ENCODE data around the gene SETD3.
A peak's percentile ranks its signal among the peaks of the same experiment; 100 is the strongest.

SETD3 gene

DNA sequence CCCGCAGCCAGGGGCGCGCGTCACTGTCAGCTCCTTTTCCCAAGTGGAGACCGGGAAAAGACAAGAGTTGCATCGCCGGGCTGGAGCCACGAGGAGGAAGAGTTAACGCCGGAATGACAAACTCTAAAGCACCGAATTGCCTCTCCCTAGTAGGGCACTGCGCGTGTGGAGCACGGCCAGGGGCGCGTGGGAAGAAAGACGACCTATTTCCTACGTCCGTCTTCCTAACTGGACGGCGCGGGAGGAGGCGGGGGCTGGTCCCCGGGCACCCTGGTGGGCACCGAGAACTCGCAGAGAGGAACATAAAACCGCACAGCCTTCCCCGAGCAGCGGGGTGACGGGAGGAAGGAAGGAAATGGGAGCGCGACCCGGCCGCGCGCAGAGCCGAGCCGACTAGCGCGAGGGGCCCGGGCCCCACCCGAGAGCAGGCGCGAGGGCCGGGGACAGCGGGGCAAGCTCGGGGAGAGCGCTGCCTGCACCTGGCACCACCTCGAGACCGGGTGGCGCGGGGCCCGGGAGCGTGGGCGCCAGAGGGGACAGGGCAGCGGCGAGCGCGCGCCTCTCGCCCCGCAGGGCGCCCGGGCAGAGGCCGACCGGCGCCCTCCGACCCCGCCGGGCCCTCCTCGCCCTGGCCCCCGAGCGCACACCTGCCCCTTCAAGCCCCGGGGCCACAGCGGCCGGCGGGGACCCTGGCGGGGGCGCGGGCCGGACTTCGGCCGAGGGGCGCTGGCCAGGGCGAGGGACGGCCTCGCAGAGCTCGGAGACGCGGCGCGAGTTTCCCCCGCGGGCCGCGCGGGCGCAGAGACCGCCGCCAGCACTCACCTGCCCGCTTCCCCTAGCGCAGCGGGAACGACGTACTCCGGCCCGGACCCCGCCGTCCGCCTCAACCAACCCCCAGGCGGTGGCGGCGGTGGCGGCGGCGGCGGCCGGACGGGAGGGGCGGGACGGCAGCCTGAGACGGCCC lies at the start of gene SETD3:
SETD3 (minus strand) TSS at position 954 of the 964 bp plus-strand sequence. CDS start 15,054 bp downstream, outside the sequence.
- FAIRE-seq: no peak

DNA sequence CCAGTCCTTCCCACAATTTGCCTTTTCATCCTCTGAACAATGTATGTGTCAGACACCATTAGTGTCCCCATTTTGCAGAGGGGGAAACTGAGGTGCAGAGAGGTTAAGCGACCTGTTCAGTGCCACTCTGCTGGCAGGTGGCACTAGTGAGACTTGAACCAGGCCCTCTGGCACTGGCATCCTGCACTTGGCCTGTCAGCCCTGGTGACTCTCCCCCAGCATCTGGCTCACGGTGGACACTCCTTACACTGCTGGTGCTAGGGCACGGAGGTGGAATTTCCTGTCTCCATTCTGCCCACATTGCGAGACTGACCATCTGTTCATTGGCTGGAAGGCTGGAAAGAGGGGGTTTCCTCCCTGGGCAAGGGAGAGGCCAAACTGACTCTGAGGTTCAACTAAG lies 49.2 kb upstream of the SETD3 start:
- no peak for FAIRE-seq

DNA sequence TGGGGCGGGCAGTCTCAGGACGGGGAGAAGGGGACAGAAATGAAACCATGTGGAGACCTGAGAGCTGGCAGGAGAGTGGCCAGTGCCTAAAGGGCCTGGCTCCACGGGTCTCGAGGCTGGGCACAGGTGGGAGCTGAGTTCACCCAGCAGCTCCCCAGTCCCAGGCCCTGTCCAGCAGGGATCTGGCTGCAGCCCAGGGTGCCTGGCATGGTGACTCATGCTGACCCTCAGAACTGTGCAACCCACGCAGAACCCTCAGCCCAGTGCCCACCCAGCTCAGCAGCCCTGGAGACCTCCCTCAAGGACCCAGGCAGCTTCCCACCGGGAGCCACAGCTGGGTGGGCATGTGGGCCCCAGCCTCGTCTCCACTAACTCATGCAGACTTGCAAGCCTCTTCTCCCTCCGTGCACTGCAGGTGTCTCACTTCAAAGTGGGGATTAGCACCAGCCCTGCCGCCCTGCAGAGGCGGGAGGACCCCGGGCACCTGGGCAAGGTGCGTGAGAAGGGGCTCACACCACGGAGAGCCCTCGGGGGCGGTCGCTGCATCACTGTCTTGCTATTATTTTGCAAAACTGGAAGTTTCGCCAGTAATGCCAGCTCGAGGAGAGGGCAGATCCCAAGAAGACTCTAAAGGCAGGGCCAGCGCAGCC lies 46.9 kb upstream of the SETD3 start:
- FAIRE-seq: no peak

DNA sequence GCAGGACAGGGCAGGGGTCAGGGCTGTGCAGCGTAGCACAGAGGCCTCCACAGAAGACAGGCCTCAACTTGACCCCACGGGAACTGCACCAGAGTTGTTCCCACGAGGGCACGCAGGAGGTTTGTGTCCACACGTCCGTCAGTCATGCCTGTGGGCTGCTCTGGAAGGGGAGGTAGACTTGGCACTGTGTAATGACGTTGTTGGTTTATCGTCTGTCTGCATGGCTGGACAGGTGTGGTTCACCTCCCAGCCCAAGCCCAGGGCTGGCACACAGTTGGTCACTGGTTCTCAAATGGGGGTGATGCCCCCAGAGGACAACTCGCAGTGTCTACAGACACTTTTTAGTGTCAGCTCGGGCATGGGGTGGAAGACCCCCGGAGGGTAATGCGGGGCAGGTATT lies 46.4 kb upstream of the SETD3 start:
- FAIRE-seq: no peak

DNA sequence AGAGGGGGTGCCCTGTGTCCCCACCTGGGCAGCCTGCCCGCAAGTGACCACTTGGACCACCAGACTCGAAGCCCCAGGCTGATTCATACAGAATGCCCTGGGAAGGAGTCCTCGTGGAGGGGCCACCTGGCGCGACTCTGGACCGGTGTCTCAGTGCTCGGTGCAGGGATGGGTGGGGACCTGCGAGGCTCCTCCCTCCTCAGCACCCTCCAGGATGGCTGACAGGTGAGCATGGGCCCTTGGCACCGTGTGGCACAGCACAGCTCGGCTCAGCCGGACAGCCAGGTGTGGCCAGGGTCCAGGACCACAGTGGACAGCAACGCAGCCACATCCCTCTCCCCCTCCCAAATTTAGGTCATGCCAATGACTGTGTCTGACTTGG lies 45.0 kb upstream of the SETD3 start:
- no peak for FAIRE-seq

DNA sequence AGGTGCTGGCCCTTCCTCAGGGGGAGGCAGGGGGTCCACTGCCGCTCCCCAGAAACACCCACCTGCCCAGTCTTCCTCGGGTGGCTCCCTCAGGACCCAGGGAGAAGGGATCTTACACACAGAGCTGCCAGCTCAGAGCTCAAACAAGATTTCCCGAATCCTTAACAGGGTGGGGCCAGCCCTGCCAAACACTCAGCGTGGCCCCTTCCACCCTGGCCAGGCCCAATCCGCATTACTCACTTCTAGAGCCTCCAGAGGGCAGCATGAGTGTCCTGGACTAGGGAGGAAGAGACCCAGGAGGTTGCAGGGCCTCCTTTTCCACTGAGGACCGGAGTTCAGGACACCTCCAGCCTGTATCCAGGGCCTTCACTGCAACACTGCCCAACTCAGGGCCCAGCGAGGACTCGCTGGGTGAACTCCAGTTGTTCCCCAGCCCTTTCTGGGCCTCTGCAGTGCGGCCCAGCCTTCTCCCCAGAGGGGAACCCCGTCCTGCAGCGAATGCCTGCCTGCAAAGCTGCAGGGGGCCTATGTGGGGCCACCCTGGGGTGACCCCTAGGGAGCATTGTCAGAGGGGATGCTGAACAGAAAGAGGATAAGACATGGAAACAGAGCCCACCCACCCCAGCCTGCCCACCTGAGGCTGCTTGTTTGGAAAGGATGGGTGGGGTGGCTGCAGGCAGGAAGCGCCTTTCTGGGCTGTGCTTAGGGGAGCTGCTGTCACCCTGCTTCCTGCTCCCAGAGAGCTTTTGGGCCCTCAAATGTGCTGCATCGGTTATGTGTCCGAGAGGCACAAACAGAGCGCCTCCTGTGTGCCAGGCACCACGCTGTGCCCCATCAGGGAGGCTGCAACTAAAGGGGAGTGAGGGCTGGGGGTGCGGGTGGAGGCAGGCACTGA lies 44.4 kb upstream of the SETD3 start:
- FAIRE-seq: no peak

DNA sequence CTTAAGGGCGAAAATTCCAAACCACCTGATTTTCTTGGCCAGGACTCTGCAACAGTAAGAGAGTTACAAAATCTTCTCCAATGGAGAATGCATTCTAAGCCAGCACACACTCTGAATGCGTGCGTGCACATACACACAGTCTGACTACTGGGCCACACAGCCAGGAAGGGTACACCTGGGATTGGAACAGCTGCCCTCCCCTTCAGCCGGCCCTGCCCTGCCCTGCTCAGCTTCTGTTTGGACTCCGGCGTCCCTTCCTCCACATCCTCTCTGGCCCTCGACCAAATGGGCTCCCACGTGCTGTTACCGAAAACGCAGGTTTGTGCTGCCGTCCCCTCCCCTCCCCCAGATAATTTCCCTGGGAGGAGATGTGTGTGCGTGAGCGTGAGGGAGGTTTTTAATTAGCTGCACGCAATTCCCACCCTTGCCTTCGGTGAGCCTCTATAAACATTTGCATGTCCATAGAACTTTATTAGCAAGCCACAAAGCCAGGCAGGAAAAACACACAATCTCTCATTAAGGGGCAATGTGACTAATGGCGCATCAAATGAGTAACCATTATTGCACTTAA lies 43.5 kb upstream of the SETD3 start:
- FAIRE-seq: no peak

DNA sequence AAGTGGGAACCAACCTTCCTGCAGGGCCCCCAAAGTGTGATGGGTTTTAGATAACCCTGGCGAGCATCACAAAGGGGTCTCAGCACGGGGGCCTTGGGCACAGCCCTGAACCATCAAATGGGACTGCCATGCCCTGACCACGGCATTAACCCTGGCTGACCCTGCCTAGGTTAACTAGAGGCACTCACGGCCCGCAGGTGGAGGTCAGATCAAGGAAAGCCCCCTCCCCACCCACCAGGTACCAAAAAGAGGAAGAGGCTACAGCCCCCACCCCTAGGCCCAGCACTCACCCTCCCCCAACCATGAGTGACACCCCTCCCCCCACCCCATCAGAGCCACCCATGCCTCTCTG lies 43.0 kb upstream of the SETD3 start:
- FAIRE-seq: no peak

DNA sequence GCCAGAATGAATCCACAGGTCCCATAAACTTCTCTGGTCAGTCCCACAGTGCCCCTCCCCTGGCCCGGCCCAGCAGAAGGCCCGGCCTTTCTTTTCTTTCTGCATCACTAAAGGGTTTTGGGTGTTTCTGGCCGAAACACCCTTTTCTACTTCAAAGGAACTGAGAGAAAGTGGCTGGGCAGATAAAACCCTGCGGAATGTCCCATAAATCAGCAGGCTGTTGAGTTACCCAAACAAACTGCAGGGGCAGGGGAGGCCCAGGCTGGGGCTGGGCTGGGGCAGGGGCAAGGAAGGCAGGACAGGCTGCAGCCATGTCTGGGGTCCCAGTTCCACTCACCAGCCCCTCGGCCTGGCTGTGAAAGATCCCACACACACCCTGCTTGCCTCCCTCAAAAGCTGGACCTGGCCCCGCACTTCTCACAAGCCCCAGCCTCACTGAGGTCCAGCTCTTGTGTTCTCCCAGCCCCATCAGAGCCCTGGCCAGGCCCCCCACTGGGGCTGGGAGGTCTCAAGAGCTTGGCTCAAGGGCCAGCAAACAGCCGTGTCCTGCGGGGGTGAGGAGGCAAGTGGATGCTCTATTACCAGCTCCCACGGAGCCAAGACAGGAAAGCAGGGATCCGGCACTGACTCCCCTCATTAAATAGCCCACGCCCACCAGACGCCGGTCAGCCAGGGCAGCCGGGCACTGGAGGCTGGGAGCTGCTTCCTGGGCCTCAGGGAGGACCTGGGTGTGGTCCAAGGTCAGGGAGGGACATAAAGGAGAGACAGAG lies 42.5 kb upstream of the SETD3 start:
- peak; percentile 85 for FAIRE-seq

DNA sequence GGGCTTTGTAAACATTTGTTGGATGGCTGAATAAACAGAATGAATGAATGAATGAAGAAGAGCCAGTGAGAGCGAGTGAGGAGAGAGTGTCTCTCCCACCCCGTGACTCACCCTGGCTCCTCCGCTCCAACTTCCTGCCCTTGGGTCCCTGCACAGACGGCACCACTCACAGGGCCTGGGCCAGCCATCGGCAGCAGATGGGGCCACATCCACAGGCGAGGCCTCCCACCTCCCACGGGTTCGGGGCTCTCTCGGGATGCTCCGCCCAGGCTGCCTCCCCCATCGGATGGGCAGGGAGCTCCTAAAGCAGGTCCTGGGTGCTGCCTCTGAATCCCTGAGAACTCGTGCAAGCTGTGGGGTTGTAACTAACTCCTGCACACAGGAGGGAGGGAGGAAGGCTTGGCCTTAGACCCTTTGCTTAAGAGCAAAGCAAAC lies 41.8 kb upstream of the SETD3 start:
- no peak for FAIRE-seq

DNA sequence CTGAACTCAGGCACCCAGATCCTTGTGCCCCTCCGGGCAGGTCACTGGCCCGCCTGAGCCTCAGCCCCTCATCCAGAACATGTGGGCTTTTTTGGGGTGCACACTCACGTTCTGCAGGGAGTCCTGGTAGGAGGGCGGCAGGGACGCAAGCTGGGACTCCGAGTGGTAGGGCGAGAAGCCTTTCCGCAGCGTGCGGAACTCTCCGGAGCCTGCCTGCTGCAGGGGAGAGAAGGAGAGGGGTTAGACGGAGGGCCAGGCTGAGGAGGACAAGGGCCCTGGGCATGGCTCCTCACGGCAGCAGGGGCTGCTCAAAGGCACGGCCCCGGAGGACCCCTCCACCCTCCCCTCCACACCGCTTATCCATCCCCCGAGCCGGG lies 41.4 kb upstream of the SETD3 start:
- FAIRE-seq: no peak

DNA sequence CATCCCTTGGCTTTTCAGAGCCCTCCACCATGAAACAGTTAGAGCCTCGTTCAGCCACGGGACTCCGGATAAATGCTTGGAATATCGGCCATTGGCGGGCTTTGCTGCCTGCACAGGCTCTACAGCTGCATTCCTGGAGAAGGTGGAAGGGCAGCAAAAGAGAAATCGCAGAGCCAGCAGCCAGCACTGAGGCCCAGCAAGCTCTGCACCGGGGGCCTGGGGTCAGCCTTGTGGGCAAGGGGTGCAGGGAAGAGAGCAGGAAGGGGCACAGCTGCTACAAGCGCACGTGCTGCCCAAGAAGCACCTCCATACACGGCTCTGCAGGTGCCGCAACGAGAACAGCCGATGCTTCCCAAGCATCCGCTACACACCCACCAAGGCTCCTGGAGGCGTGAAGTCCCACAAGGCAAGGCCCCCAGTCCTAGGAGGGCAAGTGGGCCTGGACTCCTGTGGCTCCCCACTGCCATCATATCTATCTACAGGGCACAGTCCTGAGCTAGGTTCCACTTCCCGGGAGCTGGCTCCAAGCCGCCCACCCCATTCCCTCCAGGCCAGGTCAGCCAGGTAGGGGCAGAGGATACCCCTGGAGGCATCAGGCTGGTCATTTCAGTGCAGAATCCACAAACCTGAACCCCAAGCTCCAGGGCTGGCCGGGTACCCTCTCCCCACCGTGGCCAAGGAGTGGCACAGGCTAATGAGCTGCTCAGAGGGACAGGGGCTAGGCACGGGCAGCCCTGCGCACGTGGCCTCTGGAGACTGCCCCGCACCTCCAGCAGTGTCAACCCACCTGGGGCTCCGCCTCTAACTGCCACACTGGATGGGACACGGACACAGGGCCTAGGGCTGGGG lies 40.7 kb upstream of the SETD3 start:
- FAIRE-seq: no peak

DNA sequence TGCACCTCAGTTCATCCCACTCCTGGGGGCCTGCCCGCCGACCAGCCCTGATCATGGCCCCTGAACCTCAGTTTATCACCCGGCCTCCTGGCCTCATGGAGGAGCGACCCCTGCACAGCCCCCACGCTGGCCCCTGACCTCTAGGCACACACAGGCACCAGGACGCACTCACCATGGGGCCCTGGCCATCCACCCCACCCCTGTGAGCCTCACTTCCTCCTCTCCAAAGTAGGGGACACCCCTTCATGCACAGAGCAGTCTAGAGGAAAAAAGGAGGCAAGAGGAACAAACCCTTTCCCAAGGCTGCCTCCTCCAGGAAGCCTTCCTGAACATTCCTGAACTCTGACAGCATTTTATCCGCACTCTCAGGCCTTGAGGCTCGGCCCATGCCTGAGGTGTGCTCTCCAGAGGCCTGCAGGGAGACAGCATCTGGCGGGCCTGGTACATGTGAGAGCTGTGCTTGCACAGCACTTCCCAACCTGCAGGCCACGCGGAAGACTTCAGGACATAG lies 40.0 kb upstream of the SETD3 start:
- no peak for FAIRE-seq

DNA sequence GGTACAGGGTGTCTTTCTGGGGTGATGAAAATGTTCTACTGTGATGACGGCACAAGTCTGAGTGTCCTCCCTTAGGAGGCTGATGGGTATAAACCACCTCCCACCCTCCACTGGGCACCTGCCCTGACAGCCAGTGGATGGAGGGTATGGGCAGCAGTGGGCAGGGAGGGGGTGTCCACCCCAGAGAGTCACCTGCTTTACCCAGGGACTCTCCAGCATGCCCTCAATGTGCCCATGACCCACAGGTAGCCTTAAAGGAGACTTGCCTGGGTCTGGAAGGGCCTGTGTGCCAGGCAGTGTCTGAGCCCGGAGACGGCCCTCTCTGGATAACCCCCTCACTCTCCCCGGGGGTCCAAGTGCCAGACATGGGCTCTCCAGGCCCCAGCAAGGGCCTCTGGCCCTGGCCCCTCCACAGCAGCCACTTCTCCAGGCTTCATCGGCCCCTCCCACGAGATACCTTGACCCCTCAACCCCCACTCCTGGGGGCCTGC lies 39.3 kb upstream of the SETD3 start:
- no peak for FAIRE-seq

DNA sequence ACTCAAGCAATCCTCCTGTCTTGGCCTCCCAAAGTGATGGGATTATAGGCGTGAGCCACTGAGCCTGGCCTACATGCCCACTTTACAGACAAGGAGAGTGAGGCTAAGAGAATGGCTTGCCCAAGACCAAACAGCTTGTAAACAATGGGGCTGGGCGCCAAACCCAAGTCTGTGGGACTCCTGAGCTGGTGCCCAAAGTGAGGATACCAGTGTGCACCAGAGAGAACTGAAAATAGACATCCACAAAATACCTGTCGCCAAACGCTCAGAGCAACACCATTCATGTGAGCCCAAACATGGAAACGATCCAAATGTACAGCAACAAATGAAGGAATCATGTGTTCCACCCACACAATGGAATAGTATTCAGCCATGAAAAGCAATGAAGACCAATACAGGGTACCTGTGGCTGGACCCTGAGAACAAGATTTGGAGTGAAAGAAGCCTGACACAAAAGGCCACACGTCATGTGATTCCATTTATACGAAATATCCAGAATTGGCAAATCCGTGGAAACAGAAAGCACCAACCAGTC lies 38.8 kb upstream of the SETD3 start:
- no peak for FAIRE-seq

DNA sequence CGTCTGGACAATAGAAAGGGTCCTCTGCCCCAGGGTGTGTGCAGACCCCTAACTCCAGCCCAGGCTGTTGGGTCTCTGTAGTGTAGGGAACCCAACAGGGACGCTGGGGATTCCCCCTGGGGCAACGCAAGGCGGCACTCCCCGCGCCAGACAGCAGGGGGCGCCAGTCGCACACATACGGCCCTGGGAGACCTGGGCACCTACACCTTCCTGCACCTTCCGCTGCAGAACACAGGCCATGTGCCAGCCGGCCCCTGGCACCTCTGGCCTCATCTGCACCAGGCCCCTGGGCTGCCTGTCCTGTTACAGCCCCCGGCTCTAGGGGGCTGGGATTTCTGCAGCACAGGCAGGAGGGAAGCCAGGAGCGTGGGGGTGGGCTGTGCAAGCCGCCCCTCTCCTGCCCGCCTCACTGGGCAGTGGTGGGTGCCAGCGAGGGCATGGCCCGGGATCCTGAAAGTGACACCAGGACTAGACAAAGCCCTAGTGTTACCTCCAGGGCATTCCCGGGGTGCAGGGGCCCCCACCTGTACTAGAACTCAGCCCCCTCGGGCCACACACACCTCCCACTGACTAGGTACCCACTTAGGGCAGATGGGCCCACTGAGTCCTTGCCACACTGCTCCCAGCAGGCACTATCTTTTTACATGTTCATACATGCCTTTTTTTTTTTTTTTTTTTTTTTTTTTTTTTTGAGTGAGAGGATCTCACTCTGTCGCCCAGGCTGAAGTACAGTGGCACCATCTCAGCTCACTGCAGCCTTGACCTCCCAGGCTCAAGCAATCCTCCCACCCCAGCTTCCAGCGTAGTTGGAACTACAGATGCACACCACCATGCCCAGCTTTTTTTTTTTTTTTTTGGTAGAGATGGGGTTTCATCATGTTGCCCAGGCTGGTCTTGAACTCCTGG lies 38.0 kb upstream of the SETD3 start:
- FAIRE-seq: no peak

DNA sequence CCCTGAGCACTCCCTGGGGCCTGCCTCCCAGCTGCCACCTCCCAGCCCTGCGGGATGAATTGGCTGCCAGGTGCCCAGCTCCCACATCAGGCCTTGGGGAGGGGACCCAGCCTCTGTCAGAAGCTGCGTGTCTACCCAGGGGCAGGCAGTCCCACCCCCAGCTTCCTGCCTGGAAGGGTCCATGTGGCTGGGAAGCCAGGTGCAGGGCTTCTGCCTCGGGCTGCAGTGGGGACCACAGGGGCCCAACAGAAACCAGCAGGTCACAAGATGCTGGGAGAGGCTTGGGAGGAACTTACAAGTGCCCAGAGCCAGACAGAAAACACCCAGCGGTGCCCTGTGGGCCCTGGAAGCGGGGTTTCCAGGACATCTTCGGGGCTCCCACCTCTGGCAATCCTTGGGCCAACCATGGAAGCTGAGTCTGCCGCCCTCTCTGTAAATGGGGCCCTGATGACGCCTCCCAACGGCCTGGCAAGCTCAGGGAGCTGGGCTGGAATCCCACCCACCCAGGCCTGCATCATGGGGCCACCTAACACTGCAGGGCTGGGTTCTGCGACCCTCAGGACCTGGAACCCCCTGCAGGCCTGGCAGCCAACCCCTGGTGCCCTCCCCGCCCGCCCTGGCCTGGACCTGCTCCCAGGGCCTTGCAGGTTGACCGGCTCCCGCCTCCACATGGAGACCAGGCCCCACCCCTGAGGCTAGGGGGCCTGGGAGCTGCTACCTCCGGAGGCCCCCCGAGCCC lies 37.2 kb upstream of the SETD3 start:
- no peak for FAIRE-seq

DNA sequence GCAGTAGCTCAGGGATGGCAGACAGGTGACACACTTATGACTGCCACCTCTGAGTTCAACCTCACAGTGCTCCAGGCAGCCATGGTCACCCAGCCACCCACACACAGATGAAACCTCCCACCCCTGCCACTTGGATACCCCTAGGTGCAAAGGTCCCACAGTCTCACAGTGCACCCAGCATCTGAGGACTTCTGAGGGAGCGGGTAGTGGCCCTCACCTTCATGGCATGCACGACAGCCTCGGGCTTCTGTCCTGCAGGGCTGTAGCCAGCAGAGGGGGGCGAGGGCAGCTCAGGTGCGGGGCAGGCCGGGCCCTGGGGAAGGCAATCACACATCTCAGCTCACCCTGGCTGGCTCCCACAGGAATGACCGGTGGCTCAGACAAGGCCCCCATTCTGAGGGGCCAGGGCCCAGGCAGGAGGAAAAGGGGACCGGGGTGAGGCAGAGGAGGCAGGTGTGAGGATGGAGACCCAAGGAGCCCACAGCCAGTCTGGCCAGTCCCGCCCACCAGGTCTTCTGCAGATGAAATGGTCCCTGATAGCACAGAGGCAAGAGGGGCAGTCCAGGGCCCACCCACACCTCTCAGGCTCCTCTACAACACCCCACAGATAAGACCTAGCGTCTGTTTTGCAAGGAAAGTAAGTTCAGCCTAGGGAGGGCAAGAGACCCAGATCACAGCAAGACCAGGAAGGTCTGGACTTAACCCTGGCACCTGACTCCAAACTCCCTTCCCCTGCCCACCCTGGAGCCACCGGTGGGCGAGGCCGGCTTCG lies 36.4 kb upstream of the SETD3 start:
- FAIRE-seq: no peak

Measured in G401.6 (cell line).